Hematopoietic multipotent progenitor cell treated with erythropoietin and hydrocortisone succinate and interleukin-3 and kit ligand, for 15 days (in vitro differentiated cells): ENCODE data around the gene KANTR.
"Not testable (repeated sequence)": the region's sequence is repeated elsewhere in the genome, so short reads cannot be mapped to it uniquely, and the experiment has no call there.

ENCODE experiments used
- DNase-seq: peaks from one replicate; pipeline ENCODE4 v3.0.0-alpha.2; 2015; ENCODE audit warnings: low spot score

KANTR gene

GRCh38 chrX:53128097-53128749 lies 34.3 kb downstream of the KANTR start:
- DNase-seq = no peak

DNA sequence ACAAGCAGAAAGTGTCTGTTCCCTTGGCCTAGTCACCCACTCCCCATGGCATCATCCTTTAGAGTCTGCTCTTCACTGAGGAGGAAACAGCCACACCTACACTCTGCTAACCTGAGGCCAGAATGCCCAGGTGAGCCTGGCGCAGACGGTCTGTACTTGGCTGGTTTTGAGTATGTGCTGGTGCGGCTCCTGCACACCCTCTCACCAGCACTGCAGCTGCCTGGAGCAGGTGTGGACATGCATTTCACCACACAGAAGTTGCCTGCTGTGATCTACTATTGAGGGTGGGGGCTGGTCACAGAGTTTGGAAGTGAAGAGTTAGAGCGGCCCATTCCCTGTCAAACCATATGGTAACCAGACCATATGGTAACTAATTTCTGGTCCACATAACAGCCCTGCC lies 39.5 kb downstream of the KANTR start:
- no peak for DNase-seq

GRCh38 chrX:53135581-53135980 lies 41.6 kb downstream of the KANTR start:
- DNase-seq = no peak

- DNase-seq = no peak
Measured at GRCh38 chrX:53153581-53153980, 59.6 kb downstream of the KANTR start.

DNA sequence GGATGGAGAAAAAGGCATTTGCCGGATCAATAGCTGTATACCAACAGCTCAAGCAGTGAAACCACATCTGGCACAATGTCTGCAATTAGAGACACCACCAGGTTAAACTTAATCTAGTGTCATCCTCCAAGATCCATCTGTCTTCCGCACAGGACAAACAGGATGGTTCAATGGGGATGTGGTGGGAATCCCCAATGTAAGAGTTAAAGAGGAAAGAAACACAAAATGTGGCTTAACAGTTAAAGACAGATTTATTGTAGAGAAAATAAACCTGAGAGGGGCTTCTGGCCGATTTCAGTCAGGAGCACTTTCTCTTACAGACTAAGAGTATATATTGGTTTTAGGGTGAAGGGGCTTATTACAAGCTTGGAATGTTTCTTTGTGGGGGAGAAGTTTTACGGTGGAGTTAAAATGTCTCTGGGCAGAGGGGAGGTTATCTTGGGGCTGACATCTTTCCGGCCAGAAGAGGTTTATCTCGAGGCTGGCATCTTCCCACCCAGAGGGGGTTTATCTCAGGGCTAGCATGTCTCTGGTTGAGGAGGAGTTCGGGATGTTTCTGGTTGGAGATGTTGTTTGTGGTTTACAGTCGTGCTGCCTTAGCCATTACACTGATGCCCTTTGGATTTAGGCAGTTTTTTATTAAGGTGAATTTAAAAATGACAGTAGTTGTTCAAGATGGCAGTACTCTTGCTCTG lies 61.7 kb downstream of the KANTR start:
- no peak for DNase-seq

DNA sequence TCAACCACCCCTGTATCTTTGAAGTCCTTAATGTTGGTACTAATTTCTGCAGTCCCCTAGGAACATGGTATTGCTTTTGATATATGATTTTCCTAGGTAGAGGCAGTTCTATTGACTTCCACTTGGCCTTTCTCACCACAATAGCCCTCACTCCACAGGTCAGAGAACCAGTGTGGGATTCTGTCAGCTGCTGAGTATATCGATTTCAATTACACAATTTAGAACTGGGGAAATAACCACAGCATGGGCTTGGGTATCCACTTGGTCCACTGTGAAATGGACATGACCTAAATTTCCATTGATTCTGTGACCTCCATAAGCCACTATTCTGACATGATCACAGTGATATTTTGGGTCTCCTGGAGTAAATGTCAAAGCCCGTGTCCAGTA lies 62.3 kb downstream of the KANTR start:
- DNase-seq = no peak

- no peak for DNase-seq
Measured at GRCh38 chrX:53159184-53159583, 65.2 kb downstream of the KANTR start.

GRCh38 chrX:53160297-53160983 lies 66.5 kb downstream of the KANTR start:
- no peak for DNase-seq

DNA sequence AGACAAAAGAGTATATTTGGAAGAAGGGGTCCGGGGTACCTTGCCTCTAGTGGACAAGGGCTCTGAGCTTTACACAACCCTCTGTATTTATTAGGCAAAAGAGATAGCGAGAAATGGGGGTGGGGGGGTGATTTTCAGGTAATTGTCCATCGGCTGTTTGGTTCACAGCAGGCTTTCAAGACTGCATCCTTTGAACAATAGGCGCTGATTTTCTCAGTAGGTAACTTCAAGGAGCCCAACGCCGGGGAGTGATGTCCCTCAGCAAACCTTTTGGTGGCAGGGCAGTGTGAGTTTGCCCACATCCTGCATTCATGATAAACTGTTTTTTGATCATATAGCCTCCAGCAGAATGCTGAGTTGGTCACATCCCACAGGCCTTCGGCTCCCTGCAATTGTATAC lies 69.5 kb downstream of the KANTR start:
- no peak for DNase-seq

- DNase-seq = not testable (repeated sequence)
Measured at GRCh38 chrX:53164566-53164965, 70.6 kb downstream of the KANTR start.

GRCh38 chrX:53166103-53166502 lies 72.2 kb downstream of the KANTR start:
- DNase-seq = no peak

DNA sequence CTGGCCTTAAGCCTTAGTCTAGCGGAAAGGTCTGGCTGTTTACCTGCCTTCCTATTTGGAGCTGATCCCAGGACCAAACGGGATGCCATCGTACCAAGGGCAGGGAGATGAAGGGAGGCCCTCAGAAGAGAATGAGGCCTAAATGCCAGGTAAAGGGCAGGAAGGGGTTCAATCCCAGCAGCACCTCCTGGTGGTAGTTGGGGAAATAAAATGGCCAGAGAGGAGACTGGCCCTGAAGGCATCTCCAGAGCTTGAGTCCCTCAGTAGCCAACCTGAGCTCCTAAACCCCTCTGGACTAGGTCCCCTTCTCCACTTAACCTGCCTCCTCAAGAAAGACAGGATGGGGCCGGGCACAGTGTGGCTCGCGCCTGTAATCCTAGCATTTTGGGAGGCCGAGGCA lies 77.4 kb downstream of the KANTR start:
- no peak for DNase-seq
